BJ (cell line): ENCODE measurements around the gene SLC8A3. TPM values are rescaled to one million over a fixed set of nuclear protein-coding genes. Genes with fewer than 3 reads are reported as not detected.

ENCODE experiments used
- CTCF ChIA-PET: fragments of 350-600 bp; formaldehyde crosslinking; extraction: SDS; loops from one replicate; lab custom pipeline; 2021; ENCODE audit warnings: antibody characterized with exemption, inconsistent platforms; lab: Yijun Ruan, JAX
- POLR2A ChIA-PET: fragments of 300-600 bp; sonication (Branson Sonifier 250); formaldehyde crosslinking; extraction: SDS; loops from one replicate; lab custom pipeline; 2021; ENCODE audit warnings: antibody characterized with exemption; lab: Charles Lee
- DNase-seq: peaks from one replicate; pipeline ENCODE4 v3.0.0-alpha.2; 2011; ENCODE audit warnings: low read depth
- H3K27me3 ChIP-seq: 2 replicates; pipeline ENCODE4 v1.6.0; 2011; ENCODE audit warnings: low read length; ENCODE audit not compliant: control insufficient read depth, insufficient read depth
- H3K36me3 ChIP-seq: 2 replicates; pipeline ENCODE4 v1.5.1; 2011; ENCODE audit warnings: low read length; ENCODE audit not compliant: control insufficient read depth, insufficient read depth
- H3K4me3 ChIP-seq: 2 replicates; pipeline ENCODE4 v1.5.1; 2011; ENCODE audit warnings: low read depth, mild to moderate bottlenecking, control low read depth, low read length
- polyA plus RNA-seq: library from polyadenylated mRNA; depleted of rRNA; stranded (reverse); fragments of >200 nt; gene quantifications from 2 replicates; pipeline ENCODE4 v1.2.3, GENCODE V29; 2011
- TF ChIP-seq, protein P1 (sequence below): IDR thresholded peaks from 2 replicates; pipeline ENCODE4 v1.5.1; 2011; ENCODE audit warnings: low read depth, mild to moderate bottlenecking, control low read depth, inconsistent platforms, low read length, moderate library complexity; ENCODE audit not compliant: insufficient read depth

SLC8A3 gene
- polyA plus RNA-seq, 1 experiment: 0.07 TPM

DNA sequence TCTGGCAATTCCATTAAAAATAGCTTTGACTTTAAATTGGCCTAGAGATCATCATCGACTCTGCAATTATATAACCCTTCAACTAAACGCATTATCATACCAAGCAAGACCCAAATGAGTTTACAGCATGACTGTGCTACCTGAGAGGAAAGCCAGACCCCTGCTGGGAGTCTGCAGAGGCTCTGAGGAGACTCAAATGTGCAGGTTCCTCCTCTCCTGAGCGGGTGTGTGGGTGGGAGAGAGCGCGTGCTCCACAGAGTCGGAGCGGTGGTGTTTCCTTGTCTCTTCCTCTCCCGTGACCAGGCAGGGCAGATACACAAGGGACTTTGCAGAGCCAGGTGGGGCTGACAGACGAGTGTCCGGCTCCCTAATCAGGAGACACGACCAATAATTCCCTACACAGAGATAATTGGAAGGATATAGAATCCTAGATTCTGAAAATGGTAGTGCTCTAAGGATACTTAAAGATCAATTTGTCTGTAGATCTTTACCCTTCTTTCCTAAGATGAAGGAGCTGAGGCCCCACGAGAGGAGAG, 74.1 kb downstream of the SLC8A3 start:
- POLR2A ChIA-PET: interaction anchor here (0.6 kb wide), 1 partner anchor 30 kb away, joined by 3 read pairs; no protein-coding TSS in a partner anchor
- CTCF ChIA-PET: interaction anchor here (1.0 kb wide), 1 partner anchor 23 kb away, joined by 4 read pairs; no protein-coding TSS in a partner anchor

DNA sequence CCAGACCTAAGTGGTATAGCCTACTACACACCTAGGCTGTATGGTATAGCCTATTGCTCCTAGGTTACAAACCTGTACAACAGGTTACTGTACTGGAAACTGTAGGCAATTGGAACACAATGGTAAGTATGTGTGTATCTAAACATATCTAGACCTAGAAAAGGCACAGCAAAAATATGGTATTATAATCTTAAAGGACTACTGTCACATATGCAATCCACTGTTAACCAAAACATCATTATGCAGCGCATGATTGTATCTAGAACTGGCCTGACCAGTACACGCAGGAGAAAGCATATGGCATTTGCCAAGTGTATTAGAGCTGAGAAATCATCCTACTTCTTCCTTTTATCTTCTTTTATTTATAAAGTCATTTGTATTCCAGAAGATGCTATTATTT, 75.5 kb downstream of the SLC8A3 start:
- Histone ChIP-seq H3K36me3 (no peaks in the 10 kb centered on the region), H3K4me3 (no peak overlapping the region), H3K27me3 (no peaks in the 10 kb centered on the region)
- ChIA-PET CTCF (interaction anchor here (0.7 kb wide), 1 partner anchor 609 kb away, joined by 4 read pairs; no protein-coding TSS in a partner anchor), POLR2A (no interaction called here)
- DNase-seq: no peak
- TF ChIP-seq, protein P1, sequence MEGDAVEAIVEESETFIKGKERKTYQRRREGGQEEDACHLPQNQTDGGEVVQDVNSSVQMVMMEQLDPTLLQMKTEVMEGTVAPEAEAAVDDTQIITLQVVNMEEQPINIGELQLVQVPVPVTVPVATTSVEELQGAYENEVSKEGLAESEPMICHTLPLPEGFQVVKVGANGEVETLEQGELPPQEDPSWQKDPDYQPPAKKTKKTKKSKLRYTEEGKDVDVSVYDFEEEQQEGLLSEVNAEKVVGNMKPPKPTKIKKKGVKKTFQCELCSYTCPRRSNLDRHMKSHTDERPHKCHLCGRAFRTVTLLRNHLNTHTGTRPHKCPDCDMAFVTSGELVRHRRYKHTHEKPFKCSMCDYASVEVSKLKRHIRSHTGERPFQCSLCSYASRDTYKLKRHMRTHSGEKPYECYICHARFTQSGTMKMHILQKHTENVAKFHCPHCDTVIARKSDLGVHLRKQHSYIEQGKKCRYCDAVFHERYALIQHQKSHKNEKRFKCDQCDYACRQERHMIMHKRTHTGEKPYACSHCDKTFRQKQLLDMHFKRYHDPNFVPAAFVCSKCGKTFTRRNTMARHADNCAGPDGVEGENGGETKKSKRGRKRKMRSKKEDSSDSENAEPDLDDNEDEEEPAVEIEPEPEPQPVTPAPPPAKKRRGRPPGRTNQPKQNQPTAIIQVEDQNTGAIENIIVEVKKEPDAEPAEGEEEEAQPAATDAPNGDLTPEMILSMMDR: no peak

More for the DNA sequence above, 74.1 kb downstream of the SLC8A3 start:
- Histone ChIP-seq H3K36me3 (no peaks in the 10 kb centered on the region), H3K27me3 (no peaks in the 10 kb centered on the region), H3K4me3 (no peak overlapping the region)
- TF ChIP-seq, protein P1: no peak
- no peak for DNase-seq

DNA sequence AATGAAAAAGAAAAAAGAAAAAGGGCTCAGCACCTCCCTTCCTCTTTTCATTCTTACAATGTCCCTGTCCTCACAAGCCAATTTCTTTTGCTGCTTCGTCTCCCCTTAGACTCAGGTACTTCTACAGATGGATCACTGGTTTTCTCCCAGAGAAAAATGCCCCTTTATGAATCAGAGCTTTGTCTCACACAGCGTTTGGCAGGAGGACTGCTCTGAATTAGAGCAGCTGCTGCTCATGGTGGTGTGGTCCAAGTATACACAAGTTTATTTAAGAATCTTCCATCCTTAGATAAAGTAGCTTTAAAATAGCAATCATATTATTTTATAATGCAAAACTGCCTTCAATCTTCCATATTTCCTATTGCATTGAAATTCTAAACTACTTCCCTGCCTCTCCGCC, 80.3 kb downstream of the SLC8A3 start:
- no peak overlapping the region for H3K4me3 ChIP-seq
- ChIA-PET CTCF (interaction anchor here (0.7 kb wide), 1 partner anchor 8 kb away, joined by 3 read pairs; no protein-coding TSS in a partner anchor), POLR2A (no interaction called here)
- TF ChIP-seq, protein P1: no peak
- DNase-seq: no peak
- H3K36me3 ChIP-seq: no peaks in the 10 kb centered on the region
- no peaks in the 10 kb centered on the region for H3K27me3 ChIP-seq

DNA sequence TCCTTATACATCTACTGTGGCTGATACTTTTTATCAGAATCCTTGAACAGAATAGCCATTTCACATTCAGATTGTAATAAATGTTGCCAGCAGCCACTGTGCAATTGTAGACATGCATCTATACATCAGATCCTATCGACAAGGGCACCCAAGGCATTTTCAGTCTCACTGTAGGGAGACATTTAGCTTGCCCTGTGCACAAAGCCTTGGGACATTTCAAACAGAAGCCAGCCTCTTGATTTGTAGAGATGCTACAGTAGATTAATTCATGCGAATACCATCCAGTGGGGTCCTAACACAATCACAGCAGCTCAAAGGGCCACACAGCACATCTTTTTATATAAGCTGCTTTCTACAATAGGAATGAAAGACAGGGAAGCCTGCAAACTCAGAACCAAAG, 81.4 kb downstream of the SLC8A3 start:
- ChIA-PET POLR2A (no interaction called here), CTCF (no interaction called here)
- TF ChIP-seq, protein P1: no peak
- Histone ChIP-seq H3K4me3 (no peak overlapping the region), H3K36me3 (no peaks in the 10 kb centered on the region), H3K27me3 (no peaks in the 10 kb centered on the region)
- DNase-seq: no peak

DNA sequence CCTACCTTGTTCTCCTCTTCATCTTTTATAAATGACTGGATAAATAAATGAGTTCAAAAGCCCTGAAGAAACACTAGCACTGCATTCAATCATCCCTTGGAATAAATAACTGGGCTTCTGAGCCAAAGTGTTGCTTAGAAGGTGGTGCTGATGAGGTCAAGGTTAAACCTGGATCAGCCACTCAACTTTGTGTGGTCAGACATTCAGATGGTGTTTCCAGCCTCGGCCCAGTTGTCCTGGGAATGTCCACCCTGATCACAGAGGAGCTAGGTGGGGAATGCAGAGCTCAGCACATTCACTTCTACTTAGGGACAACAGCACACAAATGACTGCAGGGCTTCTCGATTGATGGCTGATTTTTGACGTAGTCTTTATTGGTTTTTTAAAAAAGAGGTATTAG, 88.7 kb downstream of the SLC8A3 start:
- ChIA-PET CTCF (interaction anchor here (0.5 kb wide), 1 partner anchor 217 kb away, joined by 4 read pairs; no protein-coding TSS in a partner anchor), POLR2A (no interaction called here)
- H3K36me3 ChIP-seq: no peaks in the 10 kb centered on the region
- no peak overlapping the region for H3K4me3 ChIP-seq
- H3K27me3 ChIP-seq: no peaks in the 10 kb centered on the region
- no peak for DNase-seq
- TF ChIP-seq, protein P1: no peak
